GM23338 (cell line): ENCODE measurements around the gene ZBTB14. TPM values are rescaled to one million over a fixed set of nuclear protein-coding genes. Genes with fewer than 3 reads are reported as not detected.

ENCODE experiments used
- ETS1 ChIP-seq: IDR thresholded peaks from 2 replicates; pipeline ENCODE4 v1.6.1; 2016; ENCODE audit warnings: antibody characterized with exemption
- REST ChIP-seq: IDR thresholded peaks from one replicate; pipeline ENCODE4 v1.6.1; 2018; ENCODE audit warnings: antibody characterized with exemption; ENCODE audit not compliant: unreplicated experiment
- STAT1 ChIP-seq: IDR thresholded peaks from one replicate; pipeline ENCODE4 v1.6.1; 2016; ENCODE audit warnings: antibody characterized with exemption; ENCODE audit not compliant: unreplicated experiment
- ZNF114 ChIP-seq: fragments of 250-450 bp; sonication (Bioruptor Pico); IDR thresholded peaks from 2 replicates; pipeline ENCODE4 v1.5.0; 2020; ENCODE audit warnings: mild to moderate bottlenecking, moderate library complexity
- ZNF331 ChIP-seq: fragments of 250-450 bp; sonication (Bioruptor Pico); IDR thresholded peaks from 2 replicates; pipeline ENCODE4 v1.5.0; 2020; ENCODE audit warnings: low read depth, mild to moderate bottlenecking, moderate library complexity
- ZNF462 ChIP-seq: fragments of 250-450 bp; sonication (Bioruptor Pico); IDR thresholded peaks from 2 replicates; pipeline ENCODE4 v1.5.0; 2020; ENCODE audit warnings: mild to moderate bottlenecking, moderate library complexity
- polyA plus RNA-seq: library from polyadenylated mRNA; unstranded; fragments of >200 nt; fragmentation: Nextera tagmentation; extraction: Ambion mirVana; gene quantifications from 2 replicates; pipeline ENCODE4 v1.2.1, GENCODE V29; 2016
- total RNA-seq: library from RNA; depleted of rRNA; stranded (reverse); fragments of >200 nt; shearing (Covaris generic); gene quantifications from 2 replicates; pipeline ENCODE4 v1.2.3, GENCODE V29; 2014

Gene ZBTB14
- total and polyA plus RNA-seq, 2 experiments from 2014 or later: 5.2 to 16.8 TPM

GRCh38 chr18:5285326-5285725 is 10.2 kb downstream of the ZBTB14 start (continued):
- no peak for TF ChIP-seq REST
- no peak for TF ChIP-seq ZNF462 (CRISPR knock-in tag)
- TF ChIP-seq ZNF331 (CRISPR knock-in tag): no peak
- no peak for TF ChIP-seq ETS1
- no peak for TF ChIP-seq ZNF114 (CRISPR knock-in tag)
- TF ChIP-seq STAT1: no peak
